ENCODE results near the gene KCNH8. TPM values are rescaled to one million over a fixed set of nuclear protein-coding genes. Genes with fewer than 3 reads are reported as not detected.
"Not testable (repeated sequence)": the region's sequence is repeated elsewhere in the genome, so short reads cannot be mapped to it uniquely, and the experiment has no call there.

The KCNH8 gene
- total RNA-seq, 4 donors from 2014 or later: 0.55 to 1.1 (median 1.00) TPM; not detected in 1

- Histone ChIP-seq H3K4me3 (no peak overlapping the region), H3K27ac (no peak overlapping the region), H3K4me1 (no peaks in the 10 kb centered on the region), H3K9me3 (no peaks in the 10 kb centered on the region), H3K36me3 (no peaks in the 10 kb centered on the region), H3K27me3 (no peaks in the 10 kb centered on the region)
- no peak for TF ChIP-seq POLR2AphosphoS5 (IDR thresholded peaks at IDR 0.05)
- TF ChIP-seq POLR2A (IDR thresholded peaks at IDR 0.05): no peak
- no peak for TF ChIP-seq EP300 (IDR thresholded peaks at IDR 0.05; ENCODE audit: low read depth)
- TF ChIP-seq, protein P1, sequence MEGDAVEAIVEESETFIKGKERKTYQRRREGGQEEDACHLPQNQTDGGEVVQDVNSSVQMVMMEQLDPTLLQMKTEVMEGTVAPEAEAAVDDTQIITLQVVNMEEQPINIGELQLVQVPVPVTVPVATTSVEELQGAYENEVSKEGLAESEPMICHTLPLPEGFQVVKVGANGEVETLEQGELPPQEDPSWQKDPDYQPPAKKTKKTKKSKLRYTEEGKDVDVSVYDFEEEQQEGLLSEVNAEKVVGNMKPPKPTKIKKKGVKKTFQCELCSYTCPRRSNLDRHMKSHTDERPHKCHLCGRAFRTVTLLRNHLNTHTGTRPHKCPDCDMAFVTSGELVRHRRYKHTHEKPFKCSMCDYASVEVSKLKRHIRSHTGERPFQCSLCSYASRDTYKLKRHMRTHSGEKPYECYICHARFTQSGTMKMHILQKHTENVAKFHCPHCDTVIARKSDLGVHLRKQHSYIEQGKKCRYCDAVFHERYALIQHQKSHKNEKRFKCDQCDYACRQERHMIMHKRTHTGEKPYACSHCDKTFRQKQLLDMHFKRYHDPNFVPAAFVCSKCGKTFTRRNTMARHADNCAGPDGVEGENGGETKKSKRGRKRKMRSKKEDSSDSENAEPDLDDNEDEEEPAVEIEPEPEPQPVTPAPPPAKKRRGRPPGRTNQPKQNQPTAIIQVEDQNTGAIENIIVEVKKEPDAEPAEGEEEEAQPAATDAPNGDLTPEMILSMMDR (IDR thresholded peaks at IDR 0.05): no peak
- WGBS, 2 donors (ENCODE audit: low coverage in 1 of 2): 76% methylated on average over 3 of the region's 3 CpGs
- in situ Hi-C loops (cut with MboI; ENCODE audit: low pct_ligation_motif_present in 1 of 4, low pct_unique_long_range_greater_than_20kb in 1 of 4, low sequenced_read_pairs in 3 of 4) (no loop called here), intact Hi-C loops (cut with DNase I; ENCODE audit: low total_unique reads) (no loop called here)
- DNase-seq: no peak
Observed at GRCh38 chr3:19228167-19228566, 79.9 kb downstream of the KCNH8 start.

- whole genome bisulfite sequencing, 2 donors (ENCODE audit: low coverage in 1 of 2): 100% methylated on average over 1 of the region's 1 CpG; no CpG with 5 or more reads in 1 of the 2 donors
- H3K36me3 ChIP-seq: no peaks in the 10 kb centered on the region
- H3K4me1 ChIP-seq: no peaks in the 10 kb centered on the region
- TF ChIP-seq POLR2AphosphoS5 (IDR thresholded peaks at IDR 0.05): no peak
- no peak for TF ChIP-seq EP300 (IDR thresholded peaks at IDR 0.05; ENCODE audit: low read depth)
- TF ChIP-seq, protein P1 (IDR thresholded peaks at IDR 0.05): no peak
- no peak for TF ChIP-seq POLR2A (IDR thresholded peaks at IDR 0.05)
- no peak overlapping the region for H3K27ac ChIP-seq
- in situ Hi-C loops (cut with MboI; ENCODE audit: low pct_ligation_motif_present in 1 of 4, low pct_unique_long_range_greater_than_20kb in 1 of 4, low sequenced_read_pairs in 3 of 4) (no loop called here), intact Hi-C loops (cut with DNase I; ENCODE audit: low total_unique reads) (no loop called here)
- H3K27me3 ChIP-seq: no peaks in the 10 kb centered on the region
- no peak for DNase-seq
- H3K9me3 ChIP-seq: no peaks in the 10 kb centered on the region
- H3K4me3 ChIP-seq: no peak overlapping the region
Observed at GRCh38 chr3:19229086-19229485, 80.8 kb downstream of the KCNH8 start.

DNA sequence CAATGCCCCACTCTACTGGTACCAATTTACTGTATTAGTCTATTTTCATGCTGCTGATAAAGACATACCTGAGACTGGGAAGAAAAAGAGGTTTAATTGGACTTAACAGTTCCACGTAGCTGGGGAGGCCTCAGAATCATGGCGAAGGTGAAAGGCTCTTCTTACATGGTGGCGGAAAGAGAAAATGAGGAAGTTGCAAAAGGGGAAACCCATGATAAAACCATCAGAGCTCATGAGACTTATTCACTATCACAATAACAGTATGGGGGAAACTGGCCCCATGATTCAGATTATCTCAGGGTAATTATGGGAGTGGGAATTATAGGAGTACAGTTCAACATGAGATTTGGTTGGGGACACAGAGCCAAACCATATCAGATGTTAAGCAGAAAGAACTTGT is 81.6 kb downstream of the KCNH8 start:
- WGBS, 2 donors (ENCODE audit: low coverage in 1 of 2): 74 to 92% methylated on average over 3 of the region's 3 CpGs
- in situ Hi-C loops (cut with MboI; ENCODE audit: low pct_ligation_motif_present in 1 of 4, low pct_unique_long_range_greater_than_20kb in 1 of 4, low sequenced_read_pairs in 3 of 4); H3K27me3 ChIP-seq; DNase-seq; H3K36me3 ChIP-seq; H3K9me3 ChIP-seq; intact Hi-C loops (cut with DNase I; ENCODE audit: low total_unique reads); H3K27ac ChIP-seq; H3K4me1 ChIP-seq; H3K4me3 ChIP-seq: not testable (repeated sequence)

DNA sequence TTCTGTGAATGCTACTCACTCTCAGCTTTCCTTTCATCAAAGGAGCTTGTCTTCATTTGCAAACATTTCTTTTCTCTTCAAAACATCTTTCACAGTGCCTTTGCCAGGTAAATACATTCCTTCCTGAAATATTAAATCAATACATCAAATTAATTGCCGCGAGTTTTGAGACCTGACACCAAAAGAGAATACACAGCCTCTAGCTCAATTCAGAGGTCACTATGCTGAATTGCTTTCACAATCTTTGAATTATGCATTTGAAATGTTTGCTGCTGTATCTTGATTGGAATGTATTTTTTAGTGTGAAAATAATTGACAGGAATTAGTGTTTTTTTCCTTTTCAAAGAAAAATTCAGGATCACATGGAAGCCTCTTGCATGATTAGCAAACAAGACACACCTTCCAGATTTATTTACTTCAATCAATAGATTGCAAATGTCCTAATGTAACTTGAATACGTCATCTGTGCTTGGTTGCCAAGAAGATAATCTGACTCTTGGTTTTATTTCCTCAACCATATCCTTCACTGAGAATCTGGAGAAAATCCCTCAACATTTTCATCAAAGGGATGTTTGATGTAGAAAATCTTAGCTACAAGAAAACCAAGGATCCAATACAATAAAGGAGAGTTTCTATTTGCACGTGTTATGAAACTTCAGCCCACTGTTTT is 83.6 kb downstream of the KCNH8 start:
- Histone ChIP-seq H3K27ac (no peak overlapping the region), H3K4me1 (no peaks in the 10 kb centered on the region), H3K36me3 (no peaks in the 10 kb centered on the region), H3K9me3 (no peaks in the 10 kb centered on the region), H3K27me3 (no peaks in the 10 kb centered on the region), H3K4me3 (no peak overlapping the region)
- intact Hi-C loops (cut with DNase I; ENCODE audit: low total_unique reads) (no loop called here), in situ Hi-C loops (cut with MboI; ENCODE audit: low pct_ligation_motif_present in 1 of 4, low pct_unique_long_range_greater_than_20kb in 1 of 4, low sequenced_read_pairs in 3 of 4) (no loop called here)
- TF ChIP-seq, protein P1 (IDR thresholded peaks at IDR 0.05): no peak
- TF ChIP-seq POLR2AphosphoS5 (IDR thresholded peaks at IDR 0.05) (no peak), POLR2A (IDR thresholded peaks at IDR 0.05) (no peak), EP300 (IDR thresholded peaks at IDR 0.05; ENCODE audit: low read depth) (no peak)
- DNase-seq: no peak
- WGBS, 2 donors (ENCODE audit: low coverage in 1 of 2): 90 to 95% methylated on average over 4 of the region's 4 CpGs

DNA sequence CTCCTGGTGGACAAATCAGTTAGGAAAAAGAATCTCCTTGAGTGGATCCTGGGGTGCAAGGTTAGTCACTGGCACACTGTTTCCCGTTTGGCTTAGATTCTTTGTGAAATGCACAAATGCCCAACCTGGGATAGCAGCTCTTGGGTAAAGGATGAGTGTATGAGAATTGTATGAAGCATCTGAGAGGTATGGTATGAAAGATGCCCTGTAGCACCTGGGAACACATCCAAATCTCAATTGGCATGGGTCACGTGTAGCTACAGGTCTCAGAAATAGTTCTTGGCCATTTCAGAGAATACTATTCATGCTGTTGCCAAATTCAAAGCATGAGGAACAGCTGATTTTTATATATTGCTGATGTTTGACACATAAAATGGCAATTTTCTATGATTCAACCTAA is 84.3 kb downstream of the KCNH8 start:
- no peaks in the 10 kb centered on the region for H3K27me3 ChIP-seq
- no peaks in the 10 kb centered on the region for H3K4me1 ChIP-seq
- no peaks in the 10 kb centered on the region for H3K36me3 ChIP-seq
- no peak overlapping the region for H3K4me3 ChIP-seq
- no peak for DNase-seq
- in situ Hi-C loops (cut with MboI; ENCODE audit: low pct_ligation_motif_present in 1 of 4, low pct_unique_long_range_greater_than_20kb in 1 of 4, low sequenced_read_pairs in 3 of 4) (no loop called here), intact Hi-C loops (cut with DNase I; ENCODE audit: low total_unique reads) (no loop called here)
- WGBS, 2 donors (ENCODE audit: low coverage in 1 of 2): 63 to 86% methylated on average over 1 to 2 of the region's 2 CpGs
- TF ChIP-seq POLR2AphosphoS5 (IDR thresholded peaks at IDR 0.05) (no peak), POLR2A (IDR thresholded peaks at IDR 0.05) (no peak), EP300 (IDR thresholded peaks at IDR 0.05; ENCODE audit: low read depth) (no peak)
- TF ChIP-seq, protein P1 (IDR thresholded peaks at IDR 0.05): no peak
- H3K27ac ChIP-seq: no peak overlapping the region
- H3K9me3 ChIP-seq: no peaks in the 10 kb centered on the region

- WGBS, 2 donors (ENCODE audit: low coverage in 1 of 2): 73 to 95% methylated on average over 3 to 53 of the region's 53 CpGs
- intact Hi-C loops (cut with DNase I; ENCODE audit: low total_unique reads); H3K4me1 ChIP-seq; in situ Hi-C loops (cut with MboI; ENCODE audit: low pct_ligation_motif_present in 1 of 4, low pct_unique_long_range_greater_than_20kb in 1 of 4, low sequenced_read_pairs in 3 of 4); H3K27me3 ChIP-seq; H3K4me3 ChIP-seq; DNase-seq; H3K27ac ChIP-seq; H3K36me3 ChIP-seq; H3K9me3 ChIP-seq: not testable (repeated sequence)
Observed at GRCh38 chr3:19233882-19234784, 85.8 kb downstream of the KCNH8 start.
